22Rv1 (cell line): ENCODE data around the gene UNK.

Experiments used
- ZFX ChIP-seq: fragments of 450-650 bp; IDR thresholded peaks from 2 replicates; pipeline ENCODE4 v1.6.1; 2017; ENCODE audit warnings: antibody characterized with exemption, borderline replicate concordance
- TF ChIP-seq, protein P1 (sequence below): fragments of 450-650 bp; IDR thresholded peaks from 2 replicates; pipeline ENCODE4 v1.5.1; 2017; ENCODE audit warnings: mild to moderate bottlenecking

DNA sequence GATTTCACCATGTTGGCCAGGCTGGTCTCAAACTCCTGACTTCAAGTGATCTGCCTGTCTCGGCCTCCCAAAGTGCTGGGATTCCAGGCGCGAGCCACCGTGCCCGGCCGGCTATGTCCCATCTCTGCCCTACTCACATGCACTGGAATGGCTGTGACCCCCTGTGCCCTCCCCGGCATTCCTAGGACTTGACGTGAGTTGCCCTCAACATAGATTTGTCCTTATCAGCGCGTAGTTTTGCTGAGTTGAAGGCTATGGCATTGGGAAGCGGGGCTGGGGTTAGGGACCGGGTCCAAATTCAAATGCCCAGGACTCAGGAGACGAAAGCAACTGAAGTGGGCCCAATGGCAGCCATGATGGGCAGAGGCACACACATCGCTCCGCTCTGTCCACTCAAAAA lies 53.8 kb downstream of the UNK start:
- TF ChIP-seq, protein P1, sequence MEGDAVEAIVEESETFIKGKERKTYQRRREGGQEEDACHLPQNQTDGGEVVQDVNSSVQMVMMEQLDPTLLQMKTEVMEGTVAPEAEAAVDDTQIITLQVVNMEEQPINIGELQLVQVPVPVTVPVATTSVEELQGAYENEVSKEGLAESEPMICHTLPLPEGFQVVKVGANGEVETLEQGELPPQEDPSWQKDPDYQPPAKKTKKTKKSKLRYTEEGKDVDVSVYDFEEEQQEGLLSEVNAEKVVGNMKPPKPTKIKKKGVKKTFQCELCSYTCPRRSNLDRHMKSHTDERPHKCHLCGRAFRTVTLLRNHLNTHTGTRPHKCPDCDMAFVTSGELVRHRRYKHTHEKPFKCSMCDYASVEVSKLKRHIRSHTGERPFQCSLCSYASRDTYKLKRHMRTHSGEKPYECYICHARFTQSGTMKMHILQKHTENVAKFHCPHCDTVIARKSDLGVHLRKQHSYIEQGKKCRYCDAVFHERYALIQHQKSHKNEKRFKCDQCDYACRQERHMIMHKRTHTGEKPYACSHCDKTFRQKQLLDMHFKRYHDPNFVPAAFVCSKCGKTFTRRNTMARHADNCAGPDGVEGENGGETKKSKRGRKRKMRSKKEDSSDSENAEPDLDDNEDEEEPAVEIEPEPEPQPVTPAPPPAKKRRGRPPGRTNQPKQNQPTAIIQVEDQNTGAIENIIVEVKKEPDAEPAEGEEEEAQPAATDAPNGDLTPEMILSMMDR: no peak
- TF ChIP-seq ZFX: no peak
